Natural killer cell treated with Interleukin-12 subunit alpha and Interleukin-12 subunit beta and Interleukin-15 and Interleukin-18, amount 100 ng/mL, for 72 hours (primary cell): ENCODE data around the gene CCL3. TPM values are rescaled to one million over a fixed set of nuclear protein-coding genes. Genes with fewer than 3 reads are reported as not detected.
"Not testable (repeated sequence)": the region's sequence is repeated elsewhere in the genome, so short reads cannot be mapped to it uniquely, and the experiment has no call there.

Source experiments
- ATAC-seq, 2 donors: fragments of 150-1000 bp; cut with Tn5 transposase in 1 of 2; sonication (Bioruptor Pico), chemical (Tn5 transposase) in 1 of 2; 2 replicates each; pipeline ENCODE4 v1.10.0; 2021
- DNase-seq: peaks from one replicate; pipeline ENCODE4 v3.0.0; 2022; ENCODE audit warnings: low spot score
- H3K27ac Mint-ChIP-seq, 2 donors: 1 replicate in 1 of 2; 2 replicates in 1 of 2; pipeline ENCODE4 v1.8.0; 2022; ENCODE audit warnings: mixed read lengths in 2 of 2, mild to moderate bottlenecking in 1 of 2, moderate library complexity in 1 of 2
- H3K27me3 Mint-ChIP-seq, 2 donors: 1 replicate in 1 of 2; 2 replicates in 1 of 2; pipeline ENCODE4 v1.8.0; 2022; ENCODE audit warnings: mixed read lengths in 2 of 2
- H3K36me3 Mint-ChIP-seq: one replicate; pipeline ENCODE4 v1.8.0; 2022; ENCODE audit warnings: mixed read lengths
- H3K4me1 Mint-ChIP-seq, 2 donors: 1 replicate in 1 of 2; 2 replicates in 1 of 2; pipeline ENCODE4 v1.8.0; 2022; ENCODE audit warnings: low read depth in 2 of 2, mixed read lengths in 2 of 2, mild to moderate bottlenecking in 1 of 2
- H3K4me3 Mint-ChIP-seq: one replicate; pipeline ENCODE4 v1.8.0; 2022; ENCODE audit warnings: mixed read lengths
- H3K9me3 Mint-ChIP-seq: 2 replicates; pipeline ENCODE4 v1.8.0; 2022; ENCODE audit warnings: mixed read lengths
- total RNA-seq, 2 donors: library from RNA; stranded (reverse); gene quantifications; one replicate each; pipeline ENCODE4 v1.2.3, GENCODE V29; 2022

The CCL3 gene
- total RNA-seq, 2 donors from 2014 or later: 2,440 to 2,619 TPM

DNA sequence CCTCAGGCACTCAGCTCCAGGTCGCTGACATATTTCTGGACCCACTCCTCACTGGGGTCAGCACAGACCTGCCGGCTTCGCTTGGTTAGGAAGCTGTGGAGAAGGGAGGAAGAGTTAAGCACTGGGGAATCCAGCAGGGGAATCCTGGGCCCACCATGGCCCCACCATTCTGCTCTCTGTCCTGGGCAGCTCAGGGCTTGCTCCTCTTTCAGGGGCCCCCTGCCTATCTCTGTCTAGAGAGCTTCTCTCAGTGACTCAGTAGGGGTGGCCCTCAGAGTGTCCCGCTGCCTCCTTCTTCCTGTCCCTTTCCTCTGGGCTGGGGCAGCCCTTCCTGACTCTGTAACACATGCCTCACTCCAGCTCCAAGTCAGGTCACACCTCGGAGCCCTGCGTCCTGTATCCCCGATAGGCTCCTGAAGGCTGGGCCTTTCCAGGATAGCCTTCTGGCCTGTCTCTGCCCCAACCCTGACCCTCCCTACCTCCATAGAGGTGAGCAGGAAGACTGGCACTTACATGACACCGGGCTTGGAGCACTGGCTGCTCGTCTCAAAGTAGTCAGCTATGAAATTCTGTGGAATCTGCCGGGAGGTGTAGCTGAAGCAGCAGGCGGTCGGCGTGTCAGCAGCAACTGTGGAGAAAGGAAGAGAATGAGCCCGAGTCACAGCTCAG is 1.1 kb downstream of the CCL3 start:
- peaks cover 11% of the 10 kb centered on the region for H3K36me3 Mint-ChIP-seq
- H3K4me3 Mint-ChIP-seq: peak overlapping the region; percentile 86
- peak overlapping the region; percentile 95 to 96 for H3K27ac Mint-ChIP-seq
- H3K9me3 Mint-ChIP-seq: peaks cover 3% of the 10 kb centered on the region
- no peaks in the 10 kb centered on the region for H3K27me3 Mint-ChIP-seq
- DNase-seq (peak; percentile 79), ATAC-seq (peak; percentile 17 to 24)
- H3K4me1 Mint-ChIP-seq: peaks cover 73 to 89% of the 10 kb centered on the region in 2 donors

DNA sequence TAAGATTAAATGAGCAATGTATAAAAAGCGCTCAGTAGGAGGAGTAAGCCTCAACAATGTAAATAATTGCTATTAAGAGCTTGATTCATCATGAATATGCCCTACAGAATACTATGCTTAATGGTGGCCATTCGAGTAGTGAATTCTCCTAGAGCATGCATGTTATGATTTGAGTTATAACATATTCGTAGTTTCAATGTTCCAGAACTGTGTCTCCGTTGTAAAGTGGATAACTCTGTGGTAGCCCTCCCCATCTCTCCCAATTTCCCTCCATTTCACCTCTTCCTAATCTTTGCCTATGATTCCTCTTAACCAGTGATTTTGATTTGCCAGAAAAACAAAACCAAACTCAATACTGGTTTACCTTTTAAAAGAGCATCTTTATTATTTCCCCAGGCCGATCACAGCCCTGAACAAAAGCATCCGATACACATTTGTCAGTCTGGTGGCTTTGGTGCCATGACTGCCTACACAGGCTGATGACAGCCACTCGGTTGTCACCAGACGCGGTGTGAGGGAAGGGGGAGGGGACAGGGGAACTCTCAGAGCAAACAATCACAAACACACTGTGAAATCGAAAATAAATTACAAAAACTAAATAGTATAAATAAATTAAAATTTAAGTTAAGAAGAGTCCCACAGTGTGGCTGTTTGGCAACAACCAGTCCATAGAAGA is 1.9 kb downstream of the CCL3 start:
- peak overlapping the region; percentile 86 for H3K4me3 Mint-ChIP-seq
- peaks cover 74 to 90% of the 10 kb centered on the region in 2 donors for H3K4me1 Mint-ChIP-seq
- peak overlapping the region; percentile 95 to 96 for H3K27ac Mint-ChIP-seq
- not testable (repeated sequence) for DNase-seq, H3K36me3 Mint-ChIP-seq, ATAC-seq, H3K27me3 Mint-ChIP-seq, H3K9me3 Mint-ChIP-seq

DNA sequence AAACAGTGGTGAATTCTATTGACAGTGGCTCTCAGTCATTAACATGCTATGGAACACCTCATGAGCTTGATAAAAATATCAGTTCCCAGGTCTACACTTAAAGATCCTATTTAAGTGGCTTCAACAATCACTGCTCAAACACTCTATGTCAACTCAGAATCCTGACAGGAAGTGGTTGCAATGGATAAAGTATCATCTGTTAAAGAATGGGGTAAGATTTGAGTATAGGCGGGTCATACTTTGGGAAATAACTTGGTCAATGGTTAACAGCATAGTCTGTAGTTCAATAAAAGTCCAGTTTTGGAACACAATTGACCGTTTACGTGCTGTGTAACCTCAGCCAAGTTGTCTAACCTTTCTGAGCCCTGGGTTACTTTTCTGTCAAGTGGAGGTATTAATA is 2.5 kb downstream of the CCL3 start:
- H3K36me3 Mint-ChIP-seq, ATAC-seq, DNase-seq, H3K9me3 Mint-ChIP-seq, H3K27me3 Mint-ChIP-seq: not testable (repeated sequence)
- Mint-ChIP-seq H3K27ac (peak overlapping the region; percentile 95 to 96), H3K4me3 (peak overlapping the region; percentile 86), H3K4me1 (peaks cover 76 to 91% of the 10 kb centered on the region in 2 donors)

DNA sequence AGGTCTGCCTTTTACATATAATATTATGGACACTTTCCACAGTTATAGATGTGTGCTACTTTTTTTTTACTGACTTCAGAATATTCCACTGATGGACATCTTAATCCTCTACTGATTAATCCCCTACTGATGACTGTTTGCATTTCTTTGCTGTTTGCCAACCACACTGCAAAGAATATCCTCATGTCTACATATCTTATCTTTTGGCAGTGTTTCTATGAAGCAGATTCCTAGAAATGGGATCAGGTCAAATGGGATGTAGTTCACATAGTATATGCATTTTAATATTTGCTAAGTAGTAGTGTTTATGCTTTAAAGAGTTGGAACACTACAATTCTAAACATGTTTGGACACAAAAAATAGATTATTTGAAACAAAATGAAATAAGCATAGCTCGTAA is 3.2 kb downstream of the CCL3 start:
- DNase-seq (no peak), ATAC-seq (no peak)
- Mint-ChIP-seq H3K27ac (peak overlapping the region; percentile 95 to 96), H3K36me3 (peaks cover 6% of the 10 kb centered on the region), H3K27me3 (no peaks in the 10 kb centered on the region), H3K9me3 (no peaks in the 10 kb centered on the region), H3K4me3 (peak overlapping the region; percentile 86), H3K4me1 (peaks cover 77 to 92% of the 10 kb centered on the region in 2 donors)

DNA sequence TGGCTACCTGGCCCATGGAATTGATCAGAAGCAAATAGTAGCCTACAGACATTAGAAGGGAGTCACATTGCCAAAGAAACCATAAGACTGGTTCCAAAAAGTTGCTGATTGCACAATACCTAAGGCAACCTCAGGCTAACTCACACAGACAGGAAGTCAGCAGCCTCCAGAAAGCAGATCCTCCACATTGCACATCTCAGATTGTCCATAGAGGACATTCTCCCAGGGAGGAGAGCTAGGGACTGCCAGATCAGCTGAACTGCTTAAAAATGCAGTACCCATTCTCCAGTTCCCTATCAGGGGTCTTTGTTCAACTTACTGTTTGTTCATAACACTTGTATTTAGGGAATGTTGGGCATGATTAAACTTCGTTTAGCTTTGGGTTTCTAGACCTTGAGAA is 4.2 kb downstream of the CCL3 start:
- Mint-ChIP-seq H3K4me3 (peak overlapping the region; percentile 90), H3K4me1 (peaks cover 79 to 91% of the 10 kb centered on the region in 2 donors), H3K27me3 (no peaks in the 10 kb centered on the region), H3K36me3 (peaks cover 6% of the 10 kb centered on the region), H3K27ac (peak overlapping the region; percentile 87 to 96), H3K9me3 (no peaks in the 10 kb centered on the region)
- DNase-seq: no peak
- no peak for ATAC-seq

DNA sequence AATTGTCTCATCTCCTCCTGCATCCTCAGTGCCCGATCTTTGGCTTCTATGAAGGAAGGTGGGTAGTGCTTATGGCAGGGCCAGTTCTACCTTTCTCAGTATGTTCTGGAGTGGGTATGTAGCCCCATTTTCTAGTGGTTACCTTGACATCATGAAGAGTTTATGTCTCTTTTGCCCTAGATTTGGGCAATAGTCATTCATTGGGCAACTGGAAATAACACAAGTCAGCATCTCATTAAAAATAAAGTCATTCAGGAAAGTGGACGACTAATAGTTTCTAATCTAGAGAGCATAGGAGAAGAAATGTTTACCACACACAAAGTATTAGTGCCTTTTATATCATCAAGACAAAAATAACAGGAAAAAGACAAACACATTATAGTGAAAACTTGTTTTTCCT is 6.3 kb downstream of the CCL3 start:
- not testable (repeated sequence) for H3K27me3 Mint-ChIP-seq, H3K9me3 Mint-ChIP-seq, DNase-seq, ATAC-seq, H3K36me3 Mint-ChIP-seq
- Mint-ChIP-seq H3K4me1 (peaks cover 60 to 79% of the 10 kb centered on the region in 2 donors), H3K4me3 (peak overlapping the region; percentile 90), H3K27ac (peak overlapping the region; percentile 85 to 96)

DNA sequence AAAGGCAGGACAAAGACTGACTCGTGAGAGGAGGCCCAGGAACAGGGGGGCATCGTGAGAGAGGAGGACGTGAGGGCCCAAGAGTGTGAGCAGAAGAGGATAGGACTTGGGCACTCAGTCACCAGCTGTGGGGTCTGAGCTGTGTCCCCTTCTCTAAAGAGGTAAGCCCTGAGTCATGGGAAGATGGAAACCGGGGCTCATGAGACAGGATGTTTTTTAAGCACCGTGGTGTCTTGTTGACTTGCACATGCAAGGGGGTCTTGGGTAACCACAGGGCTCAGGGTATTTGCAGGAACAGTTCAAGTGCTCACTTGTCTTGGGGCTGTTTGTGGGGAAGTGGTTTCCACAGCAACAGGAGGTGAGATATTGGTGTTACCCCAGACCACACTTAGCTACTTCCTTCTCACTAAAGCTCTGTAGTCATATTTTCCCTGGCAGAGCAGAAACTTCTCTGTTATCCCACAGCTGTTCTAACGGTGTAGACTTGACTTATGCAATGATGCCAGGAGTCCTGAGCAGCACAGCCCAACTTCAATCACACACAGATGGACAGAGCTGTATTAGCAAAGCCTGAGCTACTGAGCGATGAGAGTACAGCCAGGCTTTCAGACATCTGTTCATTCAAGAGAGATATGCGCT is 7.3 kb downstream of the CCL3 start:
- not testable (repeated sequence) for H3K9me3 Mint-ChIP-seq, H3K27me3 Mint-ChIP-seq, H3K36me3 Mint-ChIP-seq
- peak; percentile 91 to 92 for ATAC-seq
- DNase-seq: peak; percentile 93
- Mint-ChIP-seq H3K4me1 (peaks cover 59 to 77% of the 10 kb centered on the region in 2 donors), H3K4me3 (peak overlapping the region; percentile 90), H3K27ac (peak overlapping the region; percentile 96 to 97)

DNA sequence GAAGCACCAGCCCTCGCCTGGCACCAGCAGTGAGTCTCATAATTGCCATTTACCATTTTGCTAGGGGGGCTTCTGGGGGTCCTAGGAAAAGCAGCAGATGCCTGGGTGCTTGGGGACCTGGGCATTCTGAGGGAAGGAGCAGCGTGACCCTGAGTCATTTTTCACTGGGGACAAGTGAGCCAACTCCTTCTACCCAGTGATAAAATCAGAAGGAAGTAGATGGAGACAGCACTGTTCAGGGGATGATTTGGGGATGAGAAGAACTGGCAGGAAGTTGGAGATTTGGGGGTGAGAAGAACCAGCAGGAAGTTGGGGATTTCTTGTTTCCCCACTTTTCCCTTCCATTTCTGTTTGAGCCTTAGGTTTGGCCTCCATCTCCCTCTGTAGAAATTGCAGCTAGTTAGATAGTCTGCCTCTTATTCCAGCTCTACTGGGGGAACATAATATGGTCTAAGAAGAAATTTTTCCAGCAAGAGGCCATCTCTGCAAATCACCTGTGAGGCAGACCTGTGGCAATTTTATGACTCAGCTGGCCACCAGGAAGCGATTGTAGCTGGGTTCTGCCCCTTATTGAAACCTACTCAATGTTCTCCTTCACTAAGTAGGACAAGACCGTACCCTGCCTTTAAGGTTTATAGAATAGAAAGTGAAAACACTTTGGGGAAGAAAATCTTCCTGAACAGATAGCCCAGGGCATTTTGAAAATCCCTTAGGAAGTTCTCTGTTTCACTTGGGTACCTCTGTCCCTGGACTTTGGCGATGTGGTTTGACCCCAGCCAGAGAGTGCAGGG is 8.1 kb downstream of the CCL3 start:
- H3K27me3 Mint-ChIP-seq, H3K36me3 Mint-ChIP-seq, H3K9me3 Mint-ChIP-seq, DNase-seq: not testable (repeated sequence)
- H3K4me3 Mint-ChIP-seq: peak overlapping the region; percentile 90
- ATAC-seq: peak; percentile 25 to 55
- H3K4me1 Mint-ChIP-seq: peaks cover 59 to 73% of the 10 kb centered on the region in 2 donors
- peak overlapping the region; percentile 96 to 97 for H3K27ac Mint-ChIP-seq

DNA sequence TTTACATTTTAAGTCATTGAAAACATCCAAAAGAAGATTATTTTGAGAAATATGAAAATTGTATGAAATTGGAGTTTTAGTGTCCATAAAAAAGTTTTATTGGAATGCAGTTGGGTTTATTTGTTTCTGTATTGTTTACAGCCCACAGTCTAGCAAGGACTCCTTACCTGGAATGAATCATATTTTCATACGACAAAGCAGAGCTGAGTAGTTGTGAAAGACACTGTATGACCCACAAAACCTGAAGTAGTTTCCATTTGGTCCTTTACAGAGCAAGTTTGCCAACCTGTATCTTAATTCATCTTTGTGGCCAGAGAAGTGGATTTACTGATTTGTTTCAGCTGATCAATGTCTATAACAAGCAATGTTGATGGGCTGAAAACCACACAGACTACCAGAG is 15.6 kb downstream of the CCL3 start:
- Mint-ChIP-seq H3K4me1 (peaks cover 60 to 76% of the 10 kb centered on the region in 2 donors), H3K27me3 (no peaks in the 10 kb centered on the region), H3K4me3 (peak overlapping the region; percentile 63), H3K36me3 (peaks cover 7% of the 10 kb centered on the region), H3K9me3 (no peaks in the 10 kb centered on the region), H3K27ac (peak overlapping the region; percentile 92 to 98)
- DNase-seq: no peak
- ATAC-seq: peak; percentile 73 to 81

DNA sequence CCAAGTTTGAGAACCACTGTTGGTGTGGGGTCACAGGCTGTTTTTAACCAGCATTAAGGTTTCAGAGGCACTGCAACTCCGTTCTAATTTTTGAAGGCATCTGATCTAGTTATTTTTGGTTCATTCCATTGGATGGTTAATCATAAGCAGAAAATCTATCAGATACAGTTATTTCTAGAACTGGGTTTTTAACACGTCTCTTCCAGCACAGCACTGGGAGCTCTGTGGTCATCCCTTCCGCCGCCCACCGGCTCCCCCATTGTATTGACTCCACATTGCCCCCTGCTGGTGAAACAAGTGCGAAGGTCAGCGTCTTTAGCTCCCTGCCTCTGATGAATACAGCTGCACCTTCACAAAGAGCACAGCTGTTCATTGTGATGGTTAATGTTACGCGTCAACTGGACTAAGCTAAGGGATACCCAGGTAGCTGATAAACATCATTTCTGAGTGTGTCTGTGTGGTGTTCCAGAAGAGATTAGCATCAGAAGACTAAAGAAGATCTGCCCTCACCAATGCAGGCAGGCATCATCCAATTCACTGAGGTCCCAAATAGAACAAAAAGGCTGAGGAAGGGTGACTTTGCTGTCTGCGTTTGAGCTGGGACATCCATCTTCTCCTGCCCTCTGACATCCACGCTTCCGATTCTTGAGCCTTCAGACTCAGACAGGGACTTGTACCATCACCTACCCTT is 17.4 kb downstream of the CCL3 start:
- peak overlapping the region; percentile 92 to 98 for H3K27ac Mint-ChIP-seq
- no peaks in the 10 kb centered on the region for H3K27me3 Mint-ChIP-seq
- H3K9me3 Mint-ChIP-seq: no peaks in the 10 kb centered on the region
- DNase-seq (peak; percentile 89), ATAC-seq (peak; percentile 84)
- peaks cover under 1% of the 10 kb centered on the region for H3K36me3 Mint-ChIP-seq
- peaks cover 63 to 80% of the 10 kb centered on the region in 2 donors for H3K4me1 Mint-ChIP-seq
- H3K4me3 Mint-ChIP-seq: peak overlapping the region; percentile 64

DNA sequence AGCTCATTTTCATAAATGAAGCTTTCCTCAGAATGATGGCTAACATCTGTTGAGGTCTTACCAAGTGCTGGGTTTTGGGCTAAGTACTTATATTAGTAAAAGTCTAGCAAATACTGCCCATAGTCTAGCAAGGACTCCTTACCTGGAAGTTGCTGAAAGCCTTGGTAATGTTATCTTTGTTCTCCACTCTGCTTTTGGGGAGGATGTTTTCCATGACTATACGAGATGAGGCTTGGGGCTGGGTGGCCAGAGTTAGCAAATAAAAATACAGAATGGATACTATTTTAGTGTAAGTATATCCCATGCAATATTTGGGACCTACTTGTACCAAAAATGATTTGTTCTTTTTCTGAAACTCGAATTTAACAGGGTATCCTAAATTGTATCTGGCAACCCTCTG is 18.2 kb downstream of the CCL3 start:
- ATAC-seq (no peak), DNase-seq (no peak)
- Mint-ChIP-seq H3K27ac (peak overlapping the region; percentile 92 to 98), H3K4me1 (peaks cover 66 to 86% of the 10 kb centered on the region in 2 donors), H3K27me3 (no peaks in the 10 kb centered on the region), H3K9me3 (no peaks in the 10 kb centered on the region), H3K36me3 (no peaks in the 10 kb centered on the region), H3K4me3 (peak overlapping the region; percentile 64)

DNA sequence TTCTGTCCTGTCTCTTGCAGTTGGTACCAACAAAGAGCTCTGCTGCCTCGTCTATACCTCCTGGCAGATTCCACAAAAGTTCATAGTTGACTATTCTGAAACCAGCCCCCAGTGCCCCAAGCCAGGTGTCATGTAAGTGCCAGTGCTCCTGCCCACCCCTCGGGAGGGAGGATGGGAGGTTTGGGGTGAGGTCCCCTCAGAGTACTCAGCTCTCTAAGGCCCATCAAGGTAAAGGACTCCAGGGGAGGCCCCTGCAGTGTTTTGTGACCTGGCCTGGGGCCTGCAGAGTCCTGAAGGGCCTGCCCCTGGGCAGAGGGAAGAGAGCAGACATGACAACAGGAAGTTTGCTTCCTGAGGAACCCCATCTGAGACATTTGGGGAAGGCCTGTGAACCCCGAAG is 19.5 kb downstream of the CCL3 start:
- Mint-ChIP-seq H3K27ac (peak overlapping the region; percentile 92 to 98), H3K36me3 (peaks cover 1% of the 10 kb centered on the region), H3K4me3 (peak overlapping the region; percentile 72), H3K9me3 (no peaks in the 10 kb centered on the region), H3K27me3 (no peaks in the 10 kb centered on the region), H3K4me1 (peaks cover 70 to 92% of the 10 kb centered on the region in 2 donors)
- DNase-seq (no peak), ATAC-seq (no peak)

DNA sequence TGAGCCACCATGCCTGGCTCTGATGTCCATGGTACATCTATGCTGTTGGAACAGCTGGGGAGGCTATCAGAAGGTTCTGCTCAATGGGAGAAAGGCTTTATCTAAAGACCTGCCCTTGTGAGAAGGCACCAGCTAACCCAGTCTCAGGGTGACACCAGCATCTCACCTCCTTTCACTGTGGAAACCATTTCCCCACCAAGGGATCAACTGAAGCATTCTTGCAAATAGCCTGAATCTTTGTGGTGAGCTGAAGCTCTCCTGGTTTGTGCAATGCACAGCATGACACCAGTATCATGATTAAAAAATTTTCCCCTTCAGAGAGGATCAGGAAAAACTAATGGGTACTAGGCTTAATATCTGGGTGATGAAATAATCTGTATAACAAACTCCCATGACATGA is 20.8 kb downstream of the CCL3 start:
- H3K9me3 Mint-ChIP-seq: peaks cover 3% of the 10 kb centered on the region

More for the DNA sequence above, 20.8 kb downstream of the CCL3 start:
- DNase-seq (peak; percentile 81), ATAC-seq (peak; percentile 29 to 61)
- Mint-ChIP-seq H3K4me3 (peak overlapping the region; percentile 72), H3K27ac (peak overlapping the region; percentile 92 to 98), H3K27me3 (no peaks in the 10 kb centered on the region), H3K4me1 (peaks cover 72 to 95% of the 10 kb centered on the region in 2 donors), H3K36me3 (peaks cover 11% of the 10 kb centered on the region)
